ENCODE measurements around the gene CKMT2.
"Not testable (repeated sequence)": the region's sequence is repeated elsewhere in the genome, so short reads cannot be mapped to it uniquely, and the experiment has no call there.

The CKMT2 gene

DNA sequence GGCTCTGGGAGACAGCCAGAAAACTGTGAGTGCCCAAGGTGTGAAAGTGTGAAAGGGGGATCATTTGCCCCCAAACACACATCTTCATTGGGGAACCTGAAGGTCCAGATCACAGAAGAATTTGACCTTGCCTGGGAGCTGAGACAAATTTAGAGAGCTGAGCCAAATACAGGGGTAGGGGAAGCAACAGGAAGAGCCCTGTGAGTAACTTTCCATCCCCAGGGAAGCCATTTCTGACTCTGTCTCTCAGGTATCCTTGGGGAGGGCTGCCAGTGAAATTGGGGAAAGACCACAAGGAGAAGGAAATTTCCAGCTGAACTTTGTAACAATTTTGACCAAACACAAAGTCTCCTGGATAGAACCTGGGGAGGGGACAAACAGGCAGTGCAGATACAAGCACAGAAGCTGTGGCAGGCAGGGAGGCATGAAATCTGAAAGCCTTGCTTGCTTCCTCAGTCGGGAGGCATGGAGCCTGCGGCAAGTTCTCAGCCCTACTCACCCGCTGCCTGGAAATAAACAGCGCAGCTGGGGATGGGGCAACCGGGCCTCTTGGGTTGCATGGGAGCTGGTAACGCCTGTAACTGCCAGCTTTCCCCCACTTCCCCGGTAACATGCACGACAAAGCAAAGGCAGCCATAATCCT is 36.8 kb downstream of the CKMT2 start:
- Histone ChIP-seq H3K4me1 (ENCODE audit: insufficient read depth, low read length) (peaks cover 3% of the 10 kb centered on the region), H3K9me3 (ENCODE audit: low read length) (peaks cover 2% of the 10 kb centered on the region), H3K27me3 (ENCODE audit: insufficient read depth, low read length) (no peaks in the 10 kb centered on the region), H3K36me3 (ENCODE audit: insufficient read depth, low read length) (no peaks in the 10 kb centered on the region), H3K4me3 (ENCODE audit: low read length) (no peak overlapping the region), H2AFZ (ENCODE audit: low read depth, low read length) (no peak overlapping the region)

- not testable (repeated sequence) for H3K4me1 ChIP-seq (ENCODE audit: insufficient read depth, low read length); H3K4me3 ChIP-seq (ENCODE audit: low read length); H3K27me3 ChIP-seq (ENCODE audit: insufficient read depth, low read length); H3K36me3 ChIP-seq (ENCODE audit: insufficient read depth, low read length); H2AFZ ChIP-seq (ENCODE audit: low read depth, low read length); H3K9me3 ChIP-seq (ENCODE audit: low read length)
These were observed 37.4 kb downstream of the CKMT2 start for GRCh38 chr5:81270394-81271027.

DNA sequence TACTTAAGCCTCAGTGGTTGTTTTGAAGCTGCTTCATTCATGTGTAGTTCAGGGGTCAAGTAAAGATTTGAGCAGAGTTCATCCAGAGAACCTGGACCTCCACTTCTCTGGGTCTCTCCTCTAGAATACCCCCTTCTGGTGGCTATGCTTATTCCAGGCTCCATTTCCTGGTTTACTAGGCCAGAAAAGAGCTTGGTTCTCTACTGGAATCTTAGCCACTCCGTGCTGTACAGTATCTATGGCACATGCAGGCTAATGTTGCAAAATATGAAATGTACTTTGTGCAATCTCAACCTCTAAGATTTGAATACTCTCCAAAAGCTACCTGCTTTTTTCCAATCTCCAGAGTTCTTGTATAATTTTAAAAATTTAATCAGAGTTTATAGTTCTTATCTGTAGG is 50.9 kb downstream of the CKMT2 start:
- Histone ChIP-seq H3K4me1 (ENCODE audit: insufficient read depth, low read length) (no peaks in the 10 kb centered on the region), H3K9me3 (ENCODE audit: low read length) (no peaks in the 10 kb centered on the region), H3K27me3 (ENCODE audit: insufficient read depth, low read length) (no peaks in the 10 kb centered on the region), H2AFZ (ENCODE audit: low read depth, low read length) (no peak overlapping the region), H3K36me3 (ENCODE audit: insufficient read depth, low read length) (no peaks in the 10 kb centered on the region), H3K4me3 (ENCODE audit: low read length) (no peak overlapping the region)

DNA sequence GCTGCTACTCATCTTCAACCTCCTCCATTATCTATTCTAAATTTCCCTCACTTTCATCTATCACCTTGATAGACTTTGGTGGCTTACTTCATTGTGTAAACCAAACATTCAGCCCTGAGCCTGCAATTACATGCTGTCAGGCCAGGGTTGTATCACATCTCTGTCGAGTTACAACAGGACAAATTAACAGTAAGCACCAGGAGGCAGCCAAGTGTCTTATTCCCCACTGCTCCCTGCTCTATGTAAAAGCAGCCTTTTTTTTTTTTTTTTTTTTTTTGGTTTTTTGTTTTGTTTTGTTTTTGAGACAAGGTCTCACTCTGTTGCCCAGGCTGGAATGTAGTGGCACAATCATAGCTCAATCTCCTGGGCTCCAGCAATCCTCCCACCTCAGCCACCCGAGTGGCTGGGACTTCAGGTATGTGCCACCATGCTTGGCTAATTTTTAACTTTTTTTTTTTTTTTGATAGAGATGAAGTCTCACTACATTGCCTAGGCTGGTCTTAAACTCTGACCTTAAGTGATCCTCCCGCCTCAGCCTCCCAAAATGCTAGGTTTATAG is 53.0 kb downstream of the CKMT2 start:
- Histone ChIP-seq H3K9me3 (ENCODE audit: low read length) (peaks cover 4% of the 10 kb centered on the region), H3K4me1 (ENCODE audit: insufficient read depth, low read length) (no peaks in the 10 kb centered on the region), H3K27me3 (ENCODE audit: insufficient read depth, low read length) (no peaks in the 10 kb centered on the region), H3K36me3 (ENCODE audit: insufficient read depth, low read length) (no peaks in the 10 kb centered on the region), H3K4me3 (ENCODE audit: low read length) (no peak overlapping the region), H2AFZ (ENCODE audit: low read depth, low read length) (no peak overlapping the region)

DNA sequence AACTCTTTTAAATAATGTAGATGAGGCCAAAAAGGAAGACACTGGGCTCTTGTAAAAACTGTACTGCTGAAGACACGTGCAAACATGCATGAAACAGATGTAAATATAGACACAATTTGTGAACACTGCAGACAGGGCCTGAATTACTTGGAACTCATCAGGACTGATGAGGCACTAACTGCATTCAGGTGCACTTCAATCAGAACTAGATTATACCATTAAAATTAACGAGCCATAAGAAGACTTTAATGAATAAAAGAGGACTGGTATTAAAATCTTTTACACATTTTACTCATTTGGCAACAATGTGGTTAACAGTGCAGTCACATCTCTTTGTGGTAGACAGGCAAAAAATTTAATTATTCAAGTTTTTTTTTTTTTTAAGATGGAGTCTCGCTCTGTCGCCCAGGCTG is 54.9 kb downstream of the CKMT2 start:
- Histone ChIP-seq H3K4me1 (ENCODE audit: insufficient read depth, low read length) (no peaks in the 10 kb centered on the region), H3K9me3 (ENCODE audit: low read length) (peaks cover 11% of the 10 kb centered on the region), H3K36me3 (ENCODE audit: insufficient read depth, low read length) (no peaks in the 10 kb centered on the region), H3K4me3 (ENCODE audit: low read length) (no peak overlapping the region), H2AFZ (ENCODE audit: low read depth, low read length) (no peak overlapping the region), H3K27me3 (ENCODE audit: insufficient read depth, low read length) (no peaks in the 10 kb centered on the region)

DNA sequence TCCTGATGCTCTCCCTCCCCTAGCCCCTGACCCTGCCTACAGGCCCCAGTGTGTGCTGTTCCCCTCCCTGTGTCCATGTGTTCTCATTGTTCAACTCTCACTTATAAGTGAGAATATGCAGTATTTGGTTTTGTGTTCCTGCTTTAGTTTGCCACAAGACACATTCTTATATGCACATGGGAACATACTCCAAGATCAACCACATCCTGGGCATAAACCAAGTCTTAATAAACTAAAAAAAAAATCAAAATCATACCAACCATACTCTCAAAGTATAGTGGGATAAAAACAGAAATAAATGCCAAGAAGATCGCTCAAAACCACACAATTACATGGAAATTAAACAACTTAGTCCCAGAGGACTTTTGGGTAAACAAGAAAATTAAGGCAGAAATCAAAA is 57.0 kb downstream of the CKMT2 start:
- Histone ChIP-seq H3K4me1 (ENCODE audit: insufficient read depth, low read length) (no peaks in the 10 kb centered on the region), H3K9me3 (ENCODE audit: low read length) (peaks cover 21% of the 10 kb centered on the region), H2AFZ (ENCODE audit: low read depth, low read length) (no peak overlapping the region), H3K4me3 (ENCODE audit: low read length) (no peak overlapping the region), H3K36me3 (ENCODE audit: insufficient read depth, low read length) (no peaks in the 10 kb centered on the region), H3K27me3 (ENCODE audit: insufficient read depth, low read length) (no peaks in the 10 kb centered on the region)

- Histone ChIP-seq H3K4me3 (ENCODE audit: low read length) (no peak overlapping the region), H3K27me3 (ENCODE audit: insufficient read depth, low read length) (no peaks in the 10 kb centered on the region), H3K36me3 (ENCODE audit: insufficient read depth, low read length) (no peaks in the 10 kb centered on the region), H3K9me3 (ENCODE audit: low read length) (peaks cover 21% of the 10 kb centered on the region), H3K4me1 (ENCODE audit: insufficient read depth, low read length) (no peaks in the 10 kb centered on the region), H2AFZ (ENCODE audit: low read depth, low read length) (no peak overlapping the region)
These were observed 59.0 kb downstream of the CKMT2 start for GRCh38 chr5:81292130-81292529.

GRCh38 chr5:81294021-81294420 is 60.9 kb downstream of the CKMT2 start:
- not testable (repeated sequence) for H3K4me1 ChIP-seq (ENCODE audit: insufficient read depth, low read length); H3K4me3 ChIP-seq (ENCODE audit: low read length); H3K27me3 ChIP-seq (ENCODE audit: insufficient read depth, low read length); H2AFZ ChIP-seq (ENCODE audit: low read depth, low read length); H3K36me3 ChIP-seq (ENCODE audit: insufficient read depth, low read length)
- H3K9me3 ChIP-seq (ENCODE audit: low read length), result peaks cover 21% of the 10 kb centered on the region

DNA sequence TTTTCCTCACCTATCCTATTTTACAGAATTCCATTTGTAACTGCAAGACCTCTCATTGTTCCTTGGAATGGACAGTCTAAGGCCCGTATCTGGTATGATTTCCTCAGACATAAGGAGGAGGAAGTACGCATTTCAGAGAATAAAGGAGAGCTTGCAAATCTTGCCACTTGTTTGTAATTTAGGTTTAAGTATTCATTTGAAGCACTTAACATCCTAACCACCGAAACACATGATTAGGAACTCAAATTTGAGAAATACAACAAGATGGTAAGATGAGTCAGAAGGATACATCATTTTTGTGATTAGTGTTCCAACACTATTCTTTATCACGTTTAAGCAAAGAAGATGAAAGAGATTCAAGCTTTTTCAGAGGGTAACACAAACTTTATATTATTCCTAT is 64.4 kb downstream of the CKMT2 start:
- Histone ChIP-seq H3K4me3 (ENCODE audit: low read length) (no peak overlapping the region), H3K9me3 (ENCODE audit: low read length) (peaks cover 11% of the 10 kb centered on the region), H3K4me1 (ENCODE audit: insufficient read depth, low read length) (peaks cover 11% of the 10 kb centered on the region), H3K36me3 (ENCODE audit: insufficient read depth, low read length) (no peaks in the 10 kb centered on the region), H2AFZ (ENCODE audit: low read depth, low read length) (no peak overlapping the region), H3K27me3 (ENCODE audit: insufficient read depth, low read length) (no peaks in the 10 kb centered on the region)

- H3K4me3 ChIP-seq (ENCODE audit: low read length), result peak overlapping the region; percentile 84
- H2AFZ ChIP-seq (ENCODE audit: low read depth, low read length), result peak overlapping the region; percentile 45
- peaks cover 13% of the 10 kb centered on the region for H3K4me1 ChIP-seq (ENCODE audit: insufficient read depth, low read length)
- H3K9me3 ChIP-seq (ENCODE audit: low read length), result no peaks in the 10 kb centered on the region
- no peaks in the 10 kb centered on the region for H3K27me3 ChIP-seq (ENCODE audit: insufficient read depth, low read length)
- H3K36me3 ChIP-seq (ENCODE audit: insufficient read depth, low read length), result peaks cover 9% of the 10 kb centered on the region
These were observed 67.8 kb downstream of the CKMT2 start for GRCh38 chr5:81300921-81301270.

GRCh38 chr5:81301271-81302015 is 68.3 kb downstream of the CKMT2 start, which contains the start of gene ZCCHC9:
TSS of gene ZCCHC9 (plus strand) at chr5:81301587. CDS start at chr5:81304758, 3,171 bp downstream.
- Histone ChIP-seq H3K4me1 (ENCODE audit: insufficient read depth, low read length) (peaks cover 13% of the 10 kb centered on the region), H3K4me3 (ENCODE audit: low read length) (peak within 1 kb of the TSS; percentile 84), H3K9me3 (ENCODE audit: low read length) (no peaks in the 10 kb centered on the region), H3K36me3 (ENCODE audit: insufficient read depth, low read length) (peaks cover 10% of the 10 kb centered on the region), H3K27me3 (ENCODE audit: insufficient read depth, low read length) (no peaks in the 10 kb centered on the region), H2AFZ (ENCODE audit: low read depth, low read length) (peak within 1 kb of the TSS; percentile 45)

DNA sequence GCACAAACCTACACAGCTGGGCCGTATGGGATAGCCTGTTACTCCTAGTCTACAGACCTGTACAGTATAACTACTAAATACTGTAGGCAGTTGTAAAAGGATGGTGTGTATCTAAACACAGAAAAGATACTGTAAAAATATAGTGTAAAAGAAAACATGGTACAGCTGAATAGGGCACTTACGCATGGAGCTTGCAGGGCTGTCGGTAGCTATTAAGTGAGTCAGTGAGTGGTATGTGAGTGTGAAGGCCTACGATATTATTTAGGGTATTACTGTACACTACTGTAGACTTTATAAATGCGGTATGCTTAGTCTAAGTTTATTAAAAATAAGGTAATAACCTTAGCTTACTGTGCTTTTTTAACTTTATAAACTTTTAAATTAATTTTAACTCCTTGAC is 69.5 kb downstream of the CKMT2 start:
- no peaks in the 10 kb centered on the region for H3K9me3 ChIP-seq (ENCODE audit: low read length)
- peak overlapping the region; percentile 84 for H3K4me3 ChIP-seq (ENCODE audit: low read length)
- H3K36me3 ChIP-seq (ENCODE audit: insufficient read depth, low read length), result peaks cover 10% of the 10 kb centered on the region
- H3K27me3 ChIP-seq (ENCODE audit: insufficient read depth, low read length), result no peaks in the 10 kb centered on the region
- no peak overlapping the region for H2AFZ ChIP-seq (ENCODE audit: low read depth, low read length)
- H3K4me1 ChIP-seq (ENCODE audit: insufficient read depth, low read length), result peaks cover 13% of the 10 kb centered on the region

DNA sequence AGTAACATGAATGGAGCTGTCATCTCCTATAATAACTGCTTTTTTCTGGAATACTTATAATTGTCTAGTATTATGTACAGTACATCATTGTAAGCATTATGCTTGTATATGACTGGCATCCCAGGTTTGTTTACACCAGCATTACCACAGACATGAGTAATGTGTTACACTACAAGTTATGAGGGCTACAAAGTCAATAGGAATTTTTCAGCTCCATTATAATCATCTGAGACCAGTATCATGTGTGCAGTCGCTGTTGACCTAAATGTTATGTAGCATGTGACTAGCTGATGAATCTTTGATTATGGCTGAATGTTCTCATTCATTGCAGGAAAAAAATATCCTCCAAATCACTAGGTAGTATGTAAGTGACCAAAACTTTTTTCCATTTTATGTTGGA is 70.4 kb downstream of the CKMT2 start:
- no peaks in the 10 kb centered on the region for H3K27me3 ChIP-seq (ENCODE audit: insufficient read depth, low read length)
- H3K9me3 ChIP-seq (ENCODE audit: low read length), result no peaks in the 10 kb centered on the region
- H2AFZ ChIP-seq (ENCODE audit: low read depth, low read length), result no peak overlapping the region

More for the DNA sequence above, 70.4 kb downstream of the CKMT2 start:
- no peak overlapping the region for H3K4me3 ChIP-seq (ENCODE audit: low read length)
- peaks cover 13% of the 10 kb centered on the region for H3K4me1 ChIP-seq (ENCODE audit: insufficient read depth, low read length)
- H3K36me3 ChIP-seq (ENCODE audit: insufficient read depth, low read length), result peaks cover 12% of the 10 kb centered on the region

Data from neuron (in vitro differentiated cells).